Liver (tissue), 3 donors: ENCODE results near the gene DMRTB1.

ENCODE experiments used
- ATF3 ChIP-seq: IDR thresholded peaks from 2 replicates; pipeline ENCODE4 v1.6.1; 2016; ENCODE audit warnings: antibody characterized with exemption
- CTCF ChIP-seq: fragments of 150-350 bp; IDR thresholded peaks from 2 replicates; pipeline ENCODE4 v1.5.1; 2017; ENCODE audit warnings: improper control_type of control experiment, low read depth, low read length; ENCODE audit not compliant: missing input control
- EGR1 ChIP-seq, 2 donors: IDR thresholded peaks; 2 replicates each; pipeline ENCODE4 v1.6.1; 2016 to 2018; ENCODE audit warnings: antibody characterized with exemption in 2 of 2, low read depth in 2 of 2
- GABPA ChIP-seq, 2 donors: IDR thresholded peaks in 1 of 2; conservative IDR thresholded peaks in 1 of 2; 2 replicates each; pipeline ENCODE4 v1.6.1; 2016; ENCODE audit warnings: antibody characterized with exemption in 2 of 2, mild to moderate bottlenecking in 1 of 2, moderate library complexity in 1 of 2
- MAX ChIP-seq: IDR thresholded peaks from 2 replicates; pipeline ENCODE4 v1.6.1; 2016; ENCODE audit warnings: antibody characterized with exemption
- REST ChIP-seq: IDR thresholded peaks from 2 replicates; pipeline ENCODE4 v1.6.1; 2016; ENCODE audit warnings: antibody characterized with exemption, mild to moderate bottlenecking
- RXRA ChIP-seq, 2 donors: IDR thresholded peaks; 2 replicates each; pipeline ENCODE4 v1.6.1; 2017 to 2018; ENCODE audit warnings: antibody characterized with exemption in 2 of 2, mild to moderate bottlenecking in 1 of 2
- SP1 ChIP-seq: IDR thresholded peaks from 2 replicates; pipeline ENCODE4 v1.6.1; 2018; ENCODE audit warnings: antibody characterized with exemption, mild to moderate bottlenecking
- TAF1 ChIP-seq: conservative IDR thresholded peaks from 2 replicates; pipeline ENCODE4 v1.6.1; 2016; ENCODE audit warnings: antibody characterized with exemption, mild to moderate bottlenecking
- YY1 ChIP-seq: IDR thresholded peaks from 2 replicates; pipeline ENCODE4 v1.6.1; 2016; ENCODE audit warnings: antibody characterized with exemption, mild to moderate bottlenecking
- ZBTB33 ChIP-seq: IDR thresholded peaks from 2 replicates; pipeline ENCODE4 v1.6.1; 2016; ENCODE audit warnings: antibody characterized with exemption
- donor health status: healthy.
- donor health status: healthy.

- TF ChIP-seq MAX (no peak), CTCF (no peak), TAF1 (no peak), ZBTB33 (no peak), YY1 (no peak), RXRA (IDR thresholded peaks at IDR 0.05) (no peak), EGR1 (IDR thresholded peaks at IDR 0.05; ENCODE audit: low read depth in 2 of 2) (no peak), ATF3 (no peak), GABPA (IDR thresholded peaks at IDR 0.05 in 1 of 2, conservative IDR thresholded peaks at IDR 0.05 in 1 of 2) (no peak), SP1 (no peak), REST (no peak)
Measured at GRCh38 chr1:53414632-53415031, 44.6 kb upstream of the DMRTB1 start.
